ENCODE data around the gene GMNC. TPM values are rescaled to one million over a fixed set of nuclear protein-coding genes. Genes with fewer than 3 reads are reported as not detected.

Gene GMNC
- total and polyA plus RNA-seq, 10 of the 15 experiments (the other 5 are each of a cell fraction or from before 2014, with no cell fraction given) = not detected

- H3K9me3 ChIP-seq (replicated peaks; ENCODE audit: control insufficient read depth, insufficient read depth, low read length) = no peaks in the 10 kb centered on the region
- CTCF ChIA-PET = interaction anchor here (0.5 to 1.6 kb wide), 2 partner anchors 18 to 835 kb away, joined by 3 to 4 read pairs; no protein-coding TSS in a partner anchor
- peaks cover 5% of the 10 kb centered on the region in 2 experiments for H3K27me3 ChIP-seq (replicated peaks in 1 of 2; ENCODE audit: control insufficient read depth in 2 of 2, insufficient read depth in 2 of 2, low read length in 1 of 2)
- no peaks in the 10 kb centered on the region for H3K79me2 ChIP-seq (ENCODE audit: control insufficient read depth, insufficient read depth, low read length)
- ATAC-seq (no peak), DNase-seq (ENCODE audit: low read depth, low spot score) (no peak), FAIRE-seq (no peak)
- H3K4me3 ChIP-seq = no peak overlapping the region
- H3K9ac ChIP-seq (ENCODE audit: control insufficient read depth, insufficient read depth, low read length) = no peak overlapping the region
- WGBS (ENCODE audit: insufficient coverage, insufficient replicate concordance, low lambda C conversion rate, missing lambda C conversion rate) = 19% methylated on average over 6 of the region's 6 CpGs
- no peak overlapping the region for H3K4me2 ChIP-seq (ENCODE audit: control insufficient read depth, insufficient read depth)
- no peak overlapping the region for H3K27ac ChIP-seq (ENCODE audit: control insufficient read depth, insufficient read depth)
- SMC1A ChIA-PET (ENCODE audit: uncharacterized antibody, unreplicated experiment) = no interaction called here
- RAD21 ChIA-PET (ENCODE audit: unreplicated experiment) = no interaction called here
- in situ Hi-C loops (cut with MboI) = no loop called here
- no peaks in the 10 kb centered on the region for H3K36me3 ChIP-seq (ENCODE audit: control insufficient read depth in 2 of 2, insufficient read depth in 2 of 2, low read length in 1 of 2)
- no peak overlapping the region for H2AFZ ChIP-seq (ENCODE audit: control insufficient read depth, low read depth, low read length)
- no peaks in the 10 kb centered on the region for H3K4me1 ChIP-seq (ENCODE audit: control insufficient read depth, insufficient read depth, low read length)
- POLR2A ChIA-PET = no interaction called here
- intact Hi-C loops (cut with micrococcal nuclease; ENCODE audit: unreplicated experiment) = no loop called here
- H4K20me1 ChIP-seq (ENCODE audit: control insufficient read depth, insufficient read depth) = no peaks in the 10 kb centered on the region
- no TSS peak for BruUV-seq (replicated peaks)
- TF ChIP-seq BMI1 (IDR thresholded peaks at IDR 0.05; ENCODE audit: borderline replicate concordance) (no peak), RB1 (IDR thresholded peaks at IDR 0.05; ENCODE audit: borderline replicate concordance) (no peak)
Measured at GRCh38 chr3:190863119-190863465, 598 bp upstream of the GMNC start.

GRCh38 chr3:190860521-190860920 is 2.0 kb downstream of the GMNC start:
- H3K27me3 ChIP-seq (replicated peaks in 1 of 2; ENCODE audit: control insufficient read depth in 2 of 2, insufficient read depth in 2 of 2, low read length in 1 of 2) = peaks cover 5% of the 10 kb centered on the region in 2 experiments
- no peak overlapping the region for H3K4me3 ChIP-seq
- no peaks in the 10 kb centered on the region for H3K9me3 ChIP-seq (replicated peaks; ENCODE audit: control insufficient read depth, insufficient read depth, low read length)
- ATAC-seq (no peak), FAIRE-seq (no peak), DNase-seq (ENCODE audit: low read depth, low spot score) (no peak)
- H3K4me2 ChIP-seq (ENCODE audit: control insufficient read depth, insufficient read depth) = no peak overlapping the region
- H3K79me2 ChIP-seq (ENCODE audit: control insufficient read depth, insufficient read depth, low read length) = no peaks in the 10 kb centered on the region
- H4K20me1 ChIP-seq (ENCODE audit: control insufficient read depth, insufficient read depth) = no peaks in the 10 kb centered on the region
- no peaks in the 10 kb centered on the region for H3K4me1 ChIP-seq (ENCODE audit: control insufficient read depth, insufficient read depth, low read length)
- CTCF ChIA-PET = interaction anchor here (1.5 to 1.6 kb wide), 2 partner anchors 23 to 190 kb away, joined by 4 to 5 read pairs; no protein-coding TSS in a partner anchor
- in situ Hi-C loops (cut with MboI) (no loop called here), intact Hi-C loops (cut with micrococcal nuclease; ENCODE audit: unreplicated experiment) (no loop called here)
- no peak overlapping the region for H3K9ac ChIP-seq (ENCODE audit: control insufficient read depth, insufficient read depth, low read length)
- 60% methylated on average over 7 of the region's 7 CpGs for WGBS (ENCODE audit: insufficient coverage, insufficient replicate concordance, low lambda C conversion rate, missing lambda C conversion rate)
- POLR2A ChIA-PET = no interaction called here
- H2AFZ ChIP-seq (ENCODE audit: control insufficient read depth, low read depth, low read length) = no peak overlapping the region
- RAD21 ChIA-PET (ENCODE audit: unreplicated experiment) = no interaction called here
- H3K36me3 ChIP-seq (ENCODE audit: control insufficient read depth in 2 of 2, insufficient read depth in 2 of 2, low read length in 1 of 2) = no peaks in the 10 kb centered on the region
- BruUV-seq (replicated peaks) = no TSS peak
- SMC1A ChIA-PET (ENCODE audit: uncharacterized antibody, unreplicated experiment) = no interaction called here
- H3K27ac ChIP-seq (ENCODE audit: control insufficient read depth, insufficient read depth) = no peak overlapping the region
- TF ChIP-seq NR2C2 (IDR thresholded peaks at IDR 0.05; ENCODE audit: borderline replicate concordance, control insufficient read depth, insufficient read length, low read depth) (no peak), ASH2L (IDR thresholded peaks at IDR 0.05; ENCODE audit: borderline replicate concordance, low read depth) (no peak), ZBTB4 (CRISPR knock-in tag; IDR thresholded peaks at IDR 0.05) (no peak), ZNF384 (IDR thresholded peaks at IDR 0.05; ENCODE audit: borderline replicate concordance, low read depth, low read length) (no peak), STAT1 (conservative IDR thresholded peaks at IDR 0.05) (no peak), NR2F1 (conservative IDR thresholded peaks at IDR 0.05) (no peak), BCLAF1 (IDR thresholded peaks at IDR 0.05) (no peak), NFXL1 (IDR thresholded peaks at IDR 0.05; ENCODE audit: borderline replicate concordance) (no peak)

All from GM12878 (cell line).